Loucy (cell line): Measurements from ENCODE around the gene CRB2.
A peak's percentile ranks its signal among the peaks of the same experiment; 100 is the strongest.

ENCODE experiments used
- H2AFZ ChIP-seq: fragments of 200-600 bp; sonication (generic); 2 replicates; pipeline ENCODE4 v1.6.0; 2016; ENCODE audit warnings: antibody characterized with exemption, mild to moderate bottlenecking, low read length, moderate library complexity
- H3F3A ChIP-seq: fragments of 200-600 bp; 2 replicates; pipeline ENCODE4 v1.6.0; 2016; ENCODE audit warnings: antibody characterized with exemption, low read depth, mild to moderate bottlenecking
- H3K27me3 ChIP-seq: fragments of 200-600 bp; sonication (generic); 2 replicates; pipeline ENCODE4 v1.6.1; 2014; ENCODE audit warnings: low read length, mild to moderate bottlenecking; ENCODE audit not compliant: insufficient read depth, poor library complexity, severe bottlenecking
- H3K36me3 ChIP-seq: fragments of 200-600 bp; sonication (generic); 2 replicates; pipeline ENCODE4 v1.6.1; 2016; ENCODE audit warnings: low read length; ENCODE audit not compliant: insufficient read depth
- H3K4me1 ChIP-seq: fragments of 200-600 bp; sonication (generic); 2 replicates; pipeline ENCODE4 v1.5.1; 2014; ENCODE audit warnings: low read length, mild to moderate bottlenecking; ENCODE audit not compliant: insufficient read depth, poor library complexity, severe bottlenecking
- H3K4me2 ChIP-seq: fragments of 200-600 bp; sonication (generic); 2 replicates; pipeline ENCODE4 v1.6.0; 2014; ENCODE audit warnings: antibody characterized with exemption, low read length, low read depth, mild to moderate bottlenecking; ENCODE audit not compliant: poor library complexity, severe bottlenecking
- H3K4me3 ChIP-seq: fragments of 200-600 bp; sonication (generic); 2 replicates; pipeline ENCODE4 v1.5.1; 2014; ENCODE audit warnings: low read length, mild to moderate bottlenecking, mixed read lengths; ENCODE audit not compliant: poor library complexity, severe bottlenecking
- H3K79me2 ChIP-seq: fragments of 200-600 bp; sonication (generic); 2 replicates; pipeline ENCODE4 v1.6.1; 2014; ENCODE audit warnings: low read length; ENCODE audit not compliant: insufficient read depth
- H3K9ac ChIP-seq: fragments of 200-600 bp; sonication (generic); 2 replicates; pipeline ENCODE4 v1.6.0; 2014; ENCODE audit warnings: mild to moderate bottlenecking, low read depth, low read length, moderate library complexity; ENCODE audit not compliant: poor library complexity, severe bottlenecking
- H3K9me2 ChIP-seq: fragments of 200-600 bp; sonication (generic); replicated peaks from 2 replicates; pipeline ENCODE4 v1.6.1; 2016; ENCODE audit warnings: low read depth, low read length, mixed read lengths
- H3K9me3 ChIP-seq: fragments of 200-600 bp; sonication (generic); 2 replicates; pipeline ENCODE4 v1.6.1; 2014; ENCODE audit warnings: mild to moderate bottlenecking, antibody characterized with exemption, low read length, low read depth; ENCODE audit not compliant: insufficient read depth
- H4K20me1 ChIP-seq: fragments of 200-600 bp; sonication (generic); 2 replicates; pipeline ENCODE4 v1.6.0; 2014; ENCODE audit warnings: antibody characterized with exemption, low read length, mild to moderate bottlenecking; ENCODE audit not compliant: insufficient read depth, poor library complexity, severe bottlenecking
- EZH2phosphoT487 ChIP-seq: fragments of 200-600 bp; IDR thresholded peaks from 2 replicates; pipeline ENCODE4 v1.6.1; 2018; ENCODE audit warnings: antibody characterized with exemption, mild to moderate bottlenecking, moderate library complexity, borderline replicate concordance
- TF ChIP-seq, protein P1 (sequence below): fragments of 200-600 bp; sonication (generic); conservative IDR thresholded peaks from 2 replicates; pipeline ENCODE4 v1.5.1; 2014; ENCODE audit warnings: mild to moderate bottlenecking, antibody characterized with exemption, low read length

CRB2 gene

GRCh38 chr9:123321616-123322272 lies 34.3 kb upstream of the CRB2 start:
- Histone ChIP-seq H4K20me1 (no peaks in the 10 kb centered on the region), H3K4me3 (peak overlapping the region; percentile 60), H3K9ac (no peak overlapping the region), H3K27me3 (no peaks in the 10 kb centered on the region), H3K4me1 (peaks cover 22% of the 10 kb centered on the region), H3K36me3 (no peaks in the 10 kb centered on the region), H3K4me2 (peak overlapping the region; percentile 67), H3K79me2 (no peaks in the 10 kb centered on the region), H3K9me3 (no peaks in the 10 kb centered on the region), H2AFZ (0 out of 2 replicates have a peak overlapping the region, but pooled peaks have one; percentile 88), H3F3A (no peaks in the 10 kb centered on the region), H3K9me2 (no peaks in the 10 kb centered on the region)
- TF ChIP-seq EZH2phosphoT487: no peak
- TF ChIP-seq, protein P1, sequence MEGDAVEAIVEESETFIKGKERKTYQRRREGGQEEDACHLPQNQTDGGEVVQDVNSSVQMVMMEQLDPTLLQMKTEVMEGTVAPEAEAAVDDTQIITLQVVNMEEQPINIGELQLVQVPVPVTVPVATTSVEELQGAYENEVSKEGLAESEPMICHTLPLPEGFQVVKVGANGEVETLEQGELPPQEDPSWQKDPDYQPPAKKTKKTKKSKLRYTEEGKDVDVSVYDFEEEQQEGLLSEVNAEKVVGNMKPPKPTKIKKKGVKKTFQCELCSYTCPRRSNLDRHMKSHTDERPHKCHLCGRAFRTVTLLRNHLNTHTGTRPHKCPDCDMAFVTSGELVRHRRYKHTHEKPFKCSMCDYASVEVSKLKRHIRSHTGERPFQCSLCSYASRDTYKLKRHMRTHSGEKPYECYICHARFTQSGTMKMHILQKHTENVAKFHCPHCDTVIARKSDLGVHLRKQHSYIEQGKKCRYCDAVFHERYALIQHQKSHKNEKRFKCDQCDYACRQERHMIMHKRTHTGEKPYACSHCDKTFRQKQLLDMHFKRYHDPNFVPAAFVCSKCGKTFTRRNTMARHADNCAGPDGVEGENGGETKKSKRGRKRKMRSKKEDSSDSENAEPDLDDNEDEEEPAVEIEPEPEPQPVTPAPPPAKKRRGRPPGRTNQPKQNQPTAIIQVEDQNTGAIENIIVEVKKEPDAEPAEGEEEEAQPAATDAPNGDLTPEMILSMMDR: no peak

- peaks cover 22% of the 10 kb centered on the region for H3K4me1 ChIP-seq
- H4K20me1 ChIP-seq: no peaks in the 10 kb centered on the region
- H3K4me2 ChIP-seq: peak overlapping the region; percentile 67
- H3K4me3 ChIP-seq: peak overlapping the region; percentile 60
- TF ChIP-seq EZH2phosphoT487: no peak
- TF ChIP-seq, protein P1: no peak
- H3K79me2 ChIP-seq: no peaks in the 10 kb centered on the region
- H3K9ac ChIP-seq: peak overlapping the region; percentile 51
- H3K9me3 ChIP-seq: no peaks in the 10 kb centered on the region
- no peaks in the 10 kb centered on the region for H3K36me3 ChIP-seq
- no peaks in the 10 kb centered on the region for H3K27me3 ChIP-seq
- H3K9me2 ChIP-seq: no peaks in the 10 kb centered on the region
- no peaks in the 10 kb centered on the region for H3F3A ChIP-seq
- H2AFZ ChIP-seq: peak overlapping the region; percentile 88
These were observed 33.5 kb upstream of the CRB2 start for GRCh38 chr9:123322273-123323195.

DNA sequence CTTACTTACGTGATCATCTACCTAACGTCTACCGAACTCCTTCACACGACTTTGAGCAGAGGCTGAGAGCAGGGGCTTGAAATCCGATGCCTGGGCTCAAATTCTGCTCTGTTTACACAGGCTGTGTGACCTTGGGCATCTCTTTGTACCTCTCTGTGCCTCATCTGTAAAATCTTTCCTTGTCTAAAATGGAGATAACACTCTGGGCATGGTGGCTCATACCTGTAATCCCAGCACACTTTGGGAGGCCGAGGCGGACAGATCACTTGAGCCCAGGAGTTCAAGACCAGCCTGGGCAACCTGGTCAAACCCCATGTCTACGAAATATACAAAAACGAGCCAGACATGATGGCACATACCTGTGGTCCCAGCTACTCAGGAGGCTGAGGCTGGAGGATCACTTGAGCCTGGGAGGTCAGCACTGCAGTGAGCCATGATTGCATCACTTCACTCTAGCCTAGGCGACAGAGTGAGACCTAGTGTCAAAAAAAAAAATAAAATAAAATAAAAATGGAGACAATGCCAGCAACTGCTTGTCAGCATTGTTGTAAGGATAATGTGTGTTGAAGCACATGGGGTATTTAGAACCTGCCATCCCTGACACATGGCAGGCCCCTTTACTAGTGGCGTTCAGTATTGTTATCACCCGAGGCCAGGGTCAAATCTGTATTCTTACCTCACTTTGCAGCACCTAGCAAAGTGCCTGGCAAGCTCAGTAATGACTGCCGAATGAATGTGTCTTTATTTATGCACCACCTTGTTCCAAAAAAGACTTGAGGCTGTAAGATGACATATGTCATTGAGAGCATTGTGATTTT lies 32.6 kb upstream of the CRB2 start:
- H3K36me3 ChIP-seq: no peaks in the 10 kb centered on the region
- H3K4me1 ChIP-seq: peaks cover 22% of the 10 kb centered on the region
- no peaks in the 10 kb centered on the region for H3K9me2 ChIP-seq
- peak overlapping the region; percentile 67 for H3K4me2 ChIP-seq
- H3K4me3 ChIP-seq: peak overlapping the region; percentile 60
- H4K20me1 ChIP-seq: no peaks in the 10 kb centered on the region
- H3K9ac ChIP-seq: peak overlapping the region; percentile 51
- peak overlapping the region; percentile 88 for H2AFZ ChIP-seq
- H3F3A ChIP-seq: no peaks in the 10 kb centered on the region
- no peaks in the 10 kb centered on the region for H3K9me3 ChIP-seq
- H3K79me2 ChIP-seq: no peaks in the 10 kb centered on the region
- TF ChIP-seq, protein P1: no peak
- TF ChIP-seq EZH2phosphoT487: no peak
- no peaks in the 10 kb centered on the region for H3K27me3 ChIP-seq
